Measurements from ENCODE around the gene FNDC3A.

DNA sequence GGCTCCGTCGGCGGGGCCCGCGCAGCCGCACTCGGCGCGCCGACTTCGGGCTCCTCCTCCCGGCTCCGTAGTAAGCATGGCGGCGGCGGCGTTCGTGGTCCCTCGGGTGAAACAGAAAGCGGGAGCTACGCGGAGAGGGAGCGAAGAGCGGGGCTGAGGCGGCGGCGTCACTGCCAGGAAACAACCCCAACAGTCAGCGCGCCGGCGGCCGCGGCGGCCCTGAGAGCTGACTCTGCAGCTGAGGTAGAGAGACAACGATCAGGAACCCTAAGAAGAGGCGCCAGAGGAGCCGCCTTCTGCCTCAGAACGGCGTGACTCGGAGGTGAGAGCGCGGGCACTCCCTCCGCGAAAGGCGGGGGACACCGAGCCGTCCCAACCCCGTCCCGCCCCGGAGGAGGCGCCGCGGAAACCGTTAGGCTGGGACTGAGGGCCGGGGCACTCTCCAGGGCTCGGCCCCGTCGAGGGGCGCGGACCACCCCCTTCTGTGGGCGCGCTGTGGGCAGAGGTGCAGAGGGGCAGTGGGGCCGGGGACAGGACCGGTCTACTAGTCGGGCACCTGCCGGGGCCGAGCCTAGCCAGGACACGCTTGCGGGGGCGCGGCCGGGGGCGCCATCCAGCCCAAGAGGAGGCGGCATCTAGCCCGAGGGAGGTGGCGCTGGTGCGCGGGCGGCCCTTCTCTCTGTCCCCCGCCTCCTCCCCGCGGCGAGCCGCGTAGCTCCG lies at the start of gene FNDC3A:
- TF ChIP-seq, protein P1, sequence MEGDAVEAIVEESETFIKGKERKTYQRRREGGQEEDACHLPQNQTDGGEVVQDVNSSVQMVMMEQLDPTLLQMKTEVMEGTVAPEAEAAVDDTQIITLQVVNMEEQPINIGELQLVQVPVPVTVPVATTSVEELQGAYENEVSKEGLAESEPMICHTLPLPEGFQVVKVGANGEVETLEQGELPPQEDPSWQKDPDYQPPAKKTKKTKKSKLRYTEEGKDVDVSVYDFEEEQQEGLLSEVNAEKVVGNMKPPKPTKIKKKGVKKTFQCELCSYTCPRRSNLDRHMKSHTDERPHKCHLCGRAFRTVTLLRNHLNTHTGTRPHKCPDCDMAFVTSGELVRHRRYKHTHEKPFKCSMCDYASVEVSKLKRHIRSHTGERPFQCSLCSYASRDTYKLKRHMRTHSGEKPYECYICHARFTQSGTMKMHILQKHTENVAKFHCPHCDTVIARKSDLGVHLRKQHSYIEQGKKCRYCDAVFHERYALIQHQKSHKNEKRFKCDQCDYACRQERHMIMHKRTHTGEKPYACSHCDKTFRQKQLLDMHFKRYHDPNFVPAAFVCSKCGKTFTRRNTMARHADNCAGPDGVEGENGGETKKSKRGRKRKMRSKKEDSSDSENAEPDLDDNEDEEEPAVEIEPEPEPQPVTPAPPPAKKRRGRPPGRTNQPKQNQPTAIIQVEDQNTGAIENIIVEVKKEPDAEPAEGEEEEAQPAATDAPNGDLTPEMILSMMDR (IDR thresholded peaks at IDR 0.05), result peak in 1 of 6 experiments; percentile 4
- TF ChIP-seq POLR2A (IDR thresholded peaks at IDR 0.05), result peak; percentile 25 to 86

All from thyroid gland (tissue), 4 donors.